ENCODE results near the gene PDE4A. TPM values are rescaled to one million over a fixed set of nuclear protein-coding genes. Genes with fewer than 3 reads are reported as not detected.

The PDE4A gene
- total RNA-seq, result 2.4 and 3.5 TPM in 2 replicates

DNA sequence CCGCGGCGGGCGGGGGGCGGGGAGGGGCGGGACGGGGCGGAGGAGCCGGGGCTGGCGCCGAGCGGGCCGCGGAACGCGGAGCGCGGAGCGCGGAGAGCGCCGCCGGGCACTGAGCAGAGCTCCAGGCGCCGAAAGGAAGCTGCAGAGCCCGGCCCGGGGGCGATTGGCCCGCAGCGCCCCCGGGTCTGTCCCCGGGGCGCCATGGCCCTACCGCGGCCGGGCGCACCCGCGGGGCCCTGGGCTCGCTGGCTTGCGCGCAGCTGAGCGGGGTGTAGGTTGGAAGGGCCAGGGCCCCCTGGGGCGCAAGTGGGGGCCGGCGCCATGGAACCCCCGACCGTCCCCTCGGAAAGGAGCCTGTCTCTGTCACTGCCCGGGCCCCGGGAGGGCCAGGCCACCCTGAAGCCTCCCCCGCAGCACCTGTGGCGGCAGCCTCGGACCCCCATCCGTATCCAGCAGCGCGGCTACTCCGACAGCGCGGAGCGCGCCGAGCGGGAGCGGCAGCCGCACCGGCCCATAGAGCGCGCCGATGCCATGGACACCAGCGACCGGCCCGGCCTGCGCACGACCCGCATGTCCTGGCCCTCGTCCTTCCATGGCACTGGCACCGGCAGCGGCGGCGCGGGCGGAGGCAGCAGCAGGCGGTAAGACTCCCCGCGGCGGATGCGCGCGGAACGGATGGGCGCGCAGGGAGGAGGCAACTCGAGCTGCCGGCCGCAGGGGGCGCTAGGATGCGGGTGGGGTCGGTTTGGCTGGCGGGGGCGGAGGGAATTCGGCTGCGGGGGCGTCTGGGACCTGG is at the start of gene PDE4A:
PDE4A (plus strand) TSS at position 95 of the 796 bp plus-strand sequence; CDS start at position 322, 227 bp downstream.

GRCh38 chr19:10380313-10381102 is 39.8 kb upstream of the PDE4A start, which contains the start of gene TYK2:
TYK2 (minus strand) TSS chr19:10380572; CDS start chr19:10378406, 2,166 bp downstream.

GRCh38 chr19:10403137-10404021 is 17.0 kb upstream of the PDE4A start, which contains the start of gene CDC37:
CDC37 (minus strand) TSS chr19:10403542; CDS start chr19:10403479, 63 bp downstream.

DNA sequence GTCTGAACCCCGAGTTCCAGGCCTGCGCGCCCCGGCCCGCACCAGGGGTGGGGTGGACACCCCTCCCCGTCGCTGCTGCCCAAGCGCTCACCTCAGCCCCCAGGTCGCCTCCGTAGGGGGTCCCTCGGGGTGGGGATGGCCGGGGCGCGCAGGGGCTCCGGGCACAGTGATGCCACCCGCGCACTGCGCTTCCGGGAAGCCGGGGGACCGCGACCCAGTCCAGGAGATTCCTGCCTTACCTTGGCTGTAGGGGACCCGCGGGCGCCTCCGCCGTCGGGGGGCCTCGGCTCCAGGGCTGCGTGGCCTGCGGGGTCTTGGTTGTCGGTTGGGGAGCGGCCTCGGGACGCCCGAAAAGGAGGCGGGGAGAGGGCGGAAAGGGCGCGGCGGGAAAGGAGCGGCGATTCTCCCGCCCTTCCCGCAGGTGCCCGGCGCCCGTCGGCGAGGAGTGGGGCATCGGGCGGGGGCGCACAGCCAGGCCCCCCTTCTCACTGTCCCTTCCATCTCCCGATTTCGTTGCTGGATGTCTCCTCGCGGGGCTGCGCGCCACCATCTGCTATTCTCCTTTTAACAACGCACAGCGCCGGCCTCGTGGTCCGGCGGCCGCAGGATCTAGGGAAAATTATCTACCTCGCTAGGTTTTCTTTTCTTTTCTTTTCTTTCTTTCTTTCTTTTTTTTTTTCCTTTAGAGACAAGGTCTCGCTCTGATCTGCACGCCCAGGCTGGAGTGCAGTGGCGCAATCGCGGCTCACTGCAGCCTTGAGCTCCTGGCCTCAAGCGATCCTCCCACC is 82.9 kb downstream of the PDE4A start, which contains the start of gene KEAP1:
KEAP1 (minus strand) TSS at position 355 of the 788 bp plus-strand sequence. CDS start 3,323 bp downstream, outside the sequence.

DNA sequence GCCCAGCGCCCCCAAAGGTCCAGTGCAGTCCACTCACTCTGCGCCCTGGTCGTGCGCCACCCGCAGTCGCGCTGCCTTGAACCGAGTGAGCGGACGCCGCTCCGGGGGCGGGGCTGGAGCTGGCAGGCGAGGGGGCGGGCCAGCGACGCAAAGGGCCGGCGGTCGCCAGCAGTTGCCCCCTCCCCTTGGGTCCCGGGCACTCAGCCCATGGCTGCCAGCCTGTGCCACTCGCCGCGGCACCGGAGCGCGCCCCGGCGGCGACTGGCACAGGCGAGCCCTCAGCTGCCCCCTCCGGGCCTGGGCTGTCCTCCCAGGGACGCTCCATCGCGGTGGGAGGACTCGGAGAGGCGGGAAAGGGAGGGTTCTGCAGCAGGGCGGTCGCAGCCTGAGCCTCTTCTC is 97.0 kb downstream of the PDE4A start, which contains the start of gene S1PR5:
S1PR5 (minus strand) TSS at position 87 of the 399 bp plus-strand sequence. CDS start 2,436 bp downstream, outside the sequence.

Other genes with a start within 250 kb of the PDE4A start
- 39.1 and 39.9 TPM in 2 replicates for gene DNMT1, start 225.6 kb upstream of the PDE4A start, total RNA-seq
- 9.1 and 9.4 TPM in 2 replicates for gene S1PR2, start 189.2 kb upstream of the PDE4A start, total RNA-seq
- gene MRPL4, start 168.3 kb upstream of the PDE4A start, total RNA-seq, result 13.9 and 15.7 TPM in 2 replicates
- 1.3 and 4.9 TPM in 2 replicates for gene ICAM1, start 149.4 kb upstream of the PDE4A start, total RNA-seq
- 0.13 and 0.62 TPM in 2 replicates for gene ICAM4, start 133.6 kb upstream of the PDE4A start, total RNA-seq
- gene ICAM5, start 130.6 kb upstream of the PDE4A start, total RNA-seq, result 0.26 and 0.56 TPM in 2 replicates
- 0.12 and 0.13 TPM in 2 replicates for gene ZGLP1, start 110.7 kb upstream of the PDE4A start, total RNA-seq
- gene FDX2, start 104.5 kb upstream of the PDE4A start, total RNA-seq, result 19.3 and 19.7 TPM in 2 replicates
- gene RAVER1, start 87.0 kb upstream of the PDE4A start, total RNA-seq, result 5.5 and 5.7 TPM in 2 replicates
- gene ICAM3, start 80.9 kb upstream of the PDE4A start, total RNA-seq, result 15.2 and 21.5 TPM in 2 replicates
- 49.8 and 62.4 TPM in 2 replicates for gene TYK2, start 40.0 kb upstream of the PDE4A start, total RNA-seq
- gene CDC37, start 17.0 kb upstream of the PDE4A start, total RNA-seq, result 183 and 233 TPM in 2 replicates
- 71.6 and 97.9 TPM in 2 replicates for gene KEAP1, start 82.8 kb downstream of the PDE4A start, total RNA-seq
- 4.1 and 6.2 TPM in 2 replicates for gene S1PR5, start 96.9 kb downstream of the PDE4A start, total RNA-seq
- 11.4 and 12.4 TPM in 2 replicates for gene ATG4D, start 123.4 kb downstream of the PDE4A start, total RNA-seq
- 5.5 and 8.5 TPM in 2 replicates for gene KRI1, start 145.5 kb downstream of the PDE4A start, total RNA-seq
- 12.0 and 13.7 TPM in 2 replicates for gene CDKN2D, start 148.4 kb downstream of the PDE4A start, total RNA-seq
- gene AP1M2, start 166.8 kb downstream of the PDE4A start, total RNA-seq, result 0.19 TPM in 1 of 2 replicates, not detected in the other
- gene SLC44A2, start 205.0 kb downstream of the PDE4A start, total RNA-seq, result 62.0 and 89.7 TPM in 2 replicates
- gene ILF3, start 233.8 kb downstream of the PDE4A start, total RNA-seq, result 80.6 and 95.6 TPM in 2 replicates